GM12878 (cell line): ENCODE data around the gene CTNNA2.

Experiments
- ASH2L ChIP-seq: fragments of 300-600, 200-600 bp; sonication (generic); IDR thresholded peaks from 2 replicates; pipeline ENCODE4 v1.6.1; 2017; ENCODE audit warnings: low read depth, mild to moderate bottlenecking, borderline replicate concordance
- BCLAF1 ChIP-seq: fragments of 450-650 bp; IDR thresholded peaks from 2 replicates; pipeline ENCODE4 v1.6.1; 2017; ENCODE audit warnings: antibody characterized with exemption, mild to moderate bottlenecking, moderate library complexity
- CTCF ChIP-seq, 3 experiments: IDR thresholded peaks in 2 of 3; conservative IDR thresholded peaks in 1 of 3; 2 replicates each; pipeline ENCODE4 v1.5.1; 2011; ENCODE audit warnings: low read depth in 3 of 3, low read length in 3 of 3, mild to moderate bottlenecking in 3 of 3, control low read depth in 2 of 3, moderate library complexity in 2 of 3, inconsistent platforms in 1 of 3, mixed read lengths in 1 of 3; ENCODE audit not compliant: control insufficient read depth in 2 of 3, insufficient read depth in 1 of 3; ENCODE audit errors: extremely low read depth in 1 of 3
- E2F4 ChIP-seq: IDR thresholded peaks from 2 replicates; pipeline ENCODE4 v1.6.1; 2012; ENCODE audit warnings: low read depth, low read length, improper control_type of control experiment
- EZH2 ChIP-seq: IDR thresholded peaks from 2 replicates; pipeline ENCODE4 v1.6.1; 2012; ENCODE audit warnings: low read depth, mild to moderate bottlenecking, control low read depth, inconsistent platforms, low read length, borderline replicate concordance; ENCODE audit not compliant: control insufficient read depth
- HDAC2 ChIP-seq: fragments of 200-600 bp; sonication (generic); IDR thresholded peaks from 2 replicates; pipeline ENCODE4 v1.6.1; 2017
- HDGF ChIP-seq: fragments of 450-650 bp; IDR thresholded peaks from 2 replicates; pipeline ENCODE4 v1.6.1; 2016; ENCODE audit warnings: antibody characterized with exemption
- NR2C2 ChIP-seq: IDR thresholded peaks from 2 replicates; pipeline ENCODE4 v1.6.1; 2011; ENCODE audit warnings: borderline replicate concordance, low read depth; ENCODE audit not compliant: control insufficient read depth, insufficient read length
- NRF1 ChIP-seq: conservative IDR thresholded peaks from 2 replicates; pipeline ENCODE4 v1.6.1; 2011; ENCODE audit warnings: mild to moderate bottlenecking, low read depth, low read length, improper control_type of control experiment
- POLR2AphosphoS5 ChIP-seq: IDR thresholded peaks from 2 replicates; pipeline ENCODE4 v1.6.1; 2011; ENCODE audit warnings: mild to moderate bottlenecking, low read length, inconsistent platforms
- SIX5 ChIP-seq: IDR thresholded peaks from 2 replicates; pipeline ENCODE4 v1.6.1; 2011; ENCODE audit warnings: mild to moderate bottlenecking, low read depth, low read length, moderate library complexity; ENCODE audit not compliant: severe bottlenecking
- SP1 ChIP-seq: IDR thresholded peaks from one replicate; pipeline ENCODE4 v1.6.1; 2011; ENCODE audit warnings: low read depth, low read length
- ZSCAN29 ChIP-seq: fragments of 450-650 bp; IDR thresholded peaks from 2 replicates; pipeline ENCODE4 v1.6.1; 2017; ENCODE audit warnings: mild to moderate bottlenecking, moderate library complexity
- ZZZ3 ChIP-seq: IDR thresholded peaks from 2 replicates; pipeline ENCODE4 v1.6.1; 2011; ENCODE audit warnings: low read depth; ENCODE audit not compliant: control insufficient read depth, insufficient read length

GRCh38 chr2:79844011-79844410 lies 331.2 kb downstream of the CTNNA2 start:
- TF ChIP-seq E2F4 (no peak), HDAC2 (no peak), NR2C2 (no peak), HDGF (no peak), NRF1 (no peak), EZH2 (no peak), SP1 (no peak), CTCF (IDR thresholded peaks at IDR 0.05 in 2 of 3, conservative IDR thresholded peaks at IDR 0.05 in 1 of 3; ENCODE audit: control insufficient read depth in 2 of 3, extremely low read depth in 1 of 3, insufficient read depth in 1 of 3, low read depth in 3 of 3, low read length in 3 of 3) (no peak), SIX5 (no peak), ASH2L (no peak), ZSCAN29 (no peak), ZZZ3 (no peak), BCLAF1 (no peak), POLR2AphosphoS5 (no peak)
